ENCODE measurements around the gene FAHD2A. TPM values are rescaled to one million over a fixed set of nuclear protein-coding genes. Genes with fewer than 3 reads are reported as not detected.

Gene FAHD2A
- total RNA-seq, 2 donors from 2014 or later = 19.9 to 27.5 TPM

DNA sequence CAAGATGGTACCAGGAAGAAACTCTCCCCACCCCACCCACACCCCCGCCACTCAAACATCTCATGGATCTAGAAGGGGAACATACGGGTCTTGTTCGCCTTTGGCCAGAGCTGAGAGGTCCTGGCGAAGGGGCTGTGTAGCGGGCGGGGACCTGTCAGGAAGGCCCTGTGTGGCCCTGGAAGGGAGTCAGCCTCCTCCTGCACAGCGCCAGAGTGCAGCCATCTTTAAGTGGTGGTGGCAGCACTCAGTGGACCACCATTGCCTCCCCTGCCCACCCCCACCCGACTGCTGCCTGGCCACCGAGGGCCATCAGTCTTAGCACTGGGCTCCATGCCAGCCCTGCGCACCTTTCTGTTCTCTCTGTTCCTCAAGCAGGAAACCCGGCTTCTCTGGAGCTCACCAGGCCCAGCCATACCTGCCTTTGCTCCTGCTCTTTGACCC lies 11.6 kb upstream of the FAHD2A start:
- Histone ChIP-seq H3K9me3 (no peaks in the 10 kb centered on the region), H3K27me3 (no peaks in the 10 kb centered on the region), H3K4me1 (peaks cover 0 to 4% of the 10 kb centered on the region in 2 donors), H3K4me3 (no peak overlapping the region), H3K27ac (no peak overlapping the region), H3K36me3 (no peaks in the 10 kb centered on the region)
- DNase-seq (ENCODE audit: low spot score) = no peak
- TF ChIP-seq, protein P1, sequence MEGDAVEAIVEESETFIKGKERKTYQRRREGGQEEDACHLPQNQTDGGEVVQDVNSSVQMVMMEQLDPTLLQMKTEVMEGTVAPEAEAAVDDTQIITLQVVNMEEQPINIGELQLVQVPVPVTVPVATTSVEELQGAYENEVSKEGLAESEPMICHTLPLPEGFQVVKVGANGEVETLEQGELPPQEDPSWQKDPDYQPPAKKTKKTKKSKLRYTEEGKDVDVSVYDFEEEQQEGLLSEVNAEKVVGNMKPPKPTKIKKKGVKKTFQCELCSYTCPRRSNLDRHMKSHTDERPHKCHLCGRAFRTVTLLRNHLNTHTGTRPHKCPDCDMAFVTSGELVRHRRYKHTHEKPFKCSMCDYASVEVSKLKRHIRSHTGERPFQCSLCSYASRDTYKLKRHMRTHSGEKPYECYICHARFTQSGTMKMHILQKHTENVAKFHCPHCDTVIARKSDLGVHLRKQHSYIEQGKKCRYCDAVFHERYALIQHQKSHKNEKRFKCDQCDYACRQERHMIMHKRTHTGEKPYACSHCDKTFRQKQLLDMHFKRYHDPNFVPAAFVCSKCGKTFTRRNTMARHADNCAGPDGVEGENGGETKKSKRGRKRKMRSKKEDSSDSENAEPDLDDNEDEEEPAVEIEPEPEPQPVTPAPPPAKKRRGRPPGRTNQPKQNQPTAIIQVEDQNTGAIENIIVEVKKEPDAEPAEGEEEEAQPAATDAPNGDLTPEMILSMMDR (IDR thresholded peaks at IDR 0.05) = no peak

DNA sequence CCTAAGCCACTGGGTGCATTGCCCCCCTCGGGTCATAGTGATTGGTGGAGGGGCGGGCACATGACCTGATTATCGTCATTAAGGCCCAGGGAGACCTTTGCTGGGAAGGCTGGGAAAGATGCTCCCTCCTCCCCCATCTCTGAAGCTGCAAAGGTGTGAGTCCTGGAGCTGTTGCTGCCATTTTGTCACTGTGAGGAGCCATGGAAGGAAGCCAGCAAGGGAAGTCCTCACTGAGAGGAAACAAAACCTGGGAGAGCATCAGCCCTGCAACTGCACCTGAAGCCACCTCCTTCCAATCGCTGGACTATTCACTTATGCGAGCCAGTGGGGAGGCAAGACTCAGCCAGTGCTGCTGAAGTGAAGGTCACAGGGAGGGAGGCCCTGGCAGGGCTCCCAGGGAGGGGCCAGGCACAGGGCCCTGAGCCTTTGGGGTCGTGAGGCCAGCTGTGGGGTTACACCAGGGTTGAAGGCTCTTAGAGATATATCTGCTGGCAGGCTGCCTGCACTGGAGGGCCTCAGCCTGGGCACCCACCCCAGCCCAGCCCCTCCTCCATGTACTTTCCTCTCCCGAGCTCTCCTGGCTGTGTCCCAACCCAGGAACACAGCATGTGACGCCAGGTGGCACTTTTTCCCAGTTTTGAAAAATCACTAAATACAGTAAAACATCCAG lies 10.7 kb upstream of the FAHD2A start:
- TF ChIP-seq, protein P1 (IDR thresholded peaks at IDR 0.05) = no peak
- Histone ChIP-seq H3K9me3 (no peaks in the 10 kb centered on the region), H3K27me3 (no peaks in the 10 kb centered on the region), H3K4me3 (no peak overlapping the region), H3K4me1 (peaks cover 0 to 4% of the 10 kb centered on the region in 2 donors), H3K36me3 (no peaks in the 10 kb centered on the region), H3K27ac (no peak overlapping the region)
- no peak for DNase-seq (ENCODE audit: low spot score)

DNA sequence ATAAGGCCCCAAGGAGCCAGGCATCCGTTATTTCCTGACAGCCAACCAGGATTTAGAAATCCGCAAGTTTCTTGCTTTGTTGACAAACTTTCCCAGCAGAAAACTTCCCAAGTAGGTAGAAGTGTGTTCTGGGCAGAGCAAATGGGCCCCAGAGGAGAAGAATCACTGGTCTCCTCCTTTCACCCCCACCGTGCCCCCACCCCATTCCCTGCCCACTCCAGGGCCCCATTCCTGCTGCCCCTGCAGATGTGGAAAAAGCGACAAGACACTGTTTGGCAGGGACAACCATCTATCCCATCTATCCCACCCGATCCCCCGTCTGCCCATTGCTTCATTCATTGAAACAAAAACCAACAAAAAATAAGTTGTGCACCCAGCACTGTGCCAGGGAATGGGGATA lies 10.2 kb upstream of the FAHD2A start:
- H3K27me3 ChIP-seq = no peaks in the 10 kb centered on the region
- H3K4me3 ChIP-seq = no peak overlapping the region
- peaks cover 0 to 4% of the 10 kb centered on the region in 2 donors for H3K4me1 ChIP-seq
- no peak overlapping the region for H3K27ac ChIP-seq
- no peaks in the 10 kb centered on the region for H3K9me3 ChIP-seq
- TF ChIP-seq, protein P1 (IDR thresholded peaks at IDR 0.05) = no peak
- DNase-seq (ENCODE audit: low spot score) = no peak
- no peaks in the 10 kb centered on the region for H3K36me3 ChIP-seq

DNA sequence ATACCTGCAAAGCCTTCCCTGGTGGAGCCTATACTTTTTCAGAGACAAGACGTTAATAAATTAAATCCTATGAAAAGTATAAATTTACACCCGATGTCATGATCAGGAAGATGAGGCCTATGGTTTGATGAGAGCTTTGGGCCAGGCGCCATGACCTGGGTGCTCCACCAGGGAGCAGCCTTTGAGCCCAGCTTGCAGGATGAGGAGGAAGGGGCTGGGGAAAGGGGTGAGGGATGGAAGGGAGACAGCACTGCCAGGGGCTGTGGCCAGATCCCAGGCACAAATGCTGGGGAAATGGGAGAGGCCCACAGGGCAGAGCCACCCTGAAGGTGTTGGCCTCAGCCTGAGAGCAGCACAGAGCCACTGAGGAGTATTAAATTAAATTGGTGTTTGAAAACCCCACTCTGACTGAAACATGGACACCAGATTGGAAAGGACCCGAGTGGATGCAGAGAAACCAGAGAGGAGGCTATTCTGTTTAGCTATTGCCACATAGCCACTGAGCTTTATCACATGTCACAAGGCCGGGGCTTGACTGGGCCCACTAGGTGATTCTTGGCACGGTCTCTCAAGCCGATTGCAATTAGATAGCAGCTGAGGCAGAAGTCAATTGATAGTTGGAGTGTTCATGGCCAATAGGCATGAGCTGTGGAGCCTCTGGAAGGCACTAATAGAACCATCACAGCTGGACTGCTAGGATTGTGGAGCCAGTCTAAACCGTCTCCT lies 9.6 kb upstream of the FAHD2A start:
- Histone ChIP-seq H3K27me3 (no peaks in the 10 kb centered on the region), H3K4me3 (no peak overlapping the region), H3K27ac (no peak overlapping the region), H3K36me3 (no peaks in the 10 kb centered on the region), H3K9me3 (no peaks in the 10 kb centered on the region), H3K4me1 (peaks cover 0 to 4% of the 10 kb centered on the region in 2 donors)
- no peak for DNase-seq (ENCODE audit: low spot score)
- TF ChIP-seq, protein P1 (IDR thresholded peaks at IDR 0.05) = no peak

DNA sequence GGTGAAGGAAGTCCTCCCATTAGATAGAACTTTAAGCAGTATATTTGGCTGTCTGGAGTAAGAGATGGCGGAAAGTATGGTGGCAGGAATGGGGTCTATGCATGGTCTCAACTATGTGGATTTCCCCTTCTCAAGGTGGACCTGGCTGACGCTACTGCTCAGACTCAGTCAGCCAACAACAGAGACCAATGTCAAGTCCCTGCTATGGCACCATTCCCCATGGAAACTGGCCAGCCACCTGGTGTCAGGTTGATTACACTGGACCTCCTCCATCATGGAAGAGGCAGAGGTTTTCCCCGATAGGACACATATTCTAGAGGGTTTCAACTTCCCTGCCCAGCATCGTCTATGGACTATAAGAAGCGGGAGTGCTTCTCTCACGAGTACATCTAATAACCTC lies 8.6 kb upstream of the FAHD2A start:
- TF ChIP-seq, protein P1 (IDR thresholded peaks at IDR 0.05) = no peak
- Histone ChIP-seq H3K27ac (no peak overlapping the region), H3K27me3 (no peaks in the 10 kb centered on the region), H3K36me3 (no peaks in the 10 kb centered on the region), H3K4me1 (peaks cover 0 to 2% of the 10 kb centered on the region in 2 donors), H3K9me3 (no peaks in the 10 kb centered on the region), H3K4me3 (no peak overlapping the region)
- no peak for DNase-seq (ENCODE audit: low spot score)

Data from right atrium auricular region (tissue), 2 donors.